Hematopoietic multipotent progenitor cell treated with erythropoietin and hydrocortisone succinate and interleukin-3 and kit ligand, for 17 days (in vitro differentiated cells): ENCODE measurements around the gene TANC1.

ENCODE experiments used
- DNase-seq: peaks from one replicate; pipeline ENCODE4 v3.0.0-alpha.2; 2015; ENCODE audit warnings: low spot score

The TANC1 gene

GRCh38 chr2:159196393-159196925 is 228.0 kb downstream of the TANC1 start:
- DNase-seq = no peak

- no peak for DNase-seq
Measured at GRCh38 chr2:159199236-159199635, 230.8 kb downstream of the TANC1 start.

GRCh38 chr2:159199761-159200465 is 231.5 kb downstream of the TANC1 start:
- DNase-seq = no peak

GRCh38 chr2:159200498-159200897 is 232.1 kb downstream of the TANC1 start:
- no peak for DNase-seq

GRCh38 chr2:159201360-159202063 is 233.1 kb downstream of the TANC1 start:
- no peak for DNase-seq

- no peak for DNase-seq
Measured at GRCh38 chr2:159202568-159203071, 234.2 kb downstream of the TANC1 start.

- no peak for DNase-seq
Measured at GRCh38 chr2:159204381-159205144, 236.1 kb downstream of the TANC1 start.

- no peak for DNase-seq
Measured at GRCh38 chr2:159206736-159207380, 238.4 kb downstream of the TANC1 start.

- no peak for DNase-seq
Measured at GRCh38 chr2:159208438-159208837, 240.0 kb downstream of the TANC1 start.

GRCh38 chr2:159209341-159210306 is 241.2 kb downstream of the TANC1 start:
- DNase-seq = no peak

- DNase-seq = no peak
Measured at GRCh38 chr2:159211447-159212396, 243.3 kb downstream of the TANC1 start.

GRCh38 chr2:159213296-159213695 is 244.9 kb downstream of the TANC1 start:
- DNase-seq = no peak

GRCh38 chr2:159214325-159214865 is 246.0 kb downstream of the TANC1 start:
- DNase-seq = no peak

- no peak for DNase-seq
Measured at GRCh38 chr2:159215116-159215515, 246.7 kb downstream of the TANC1 start.

GRCh38 chr2:159217676-159218075 is 249.2 kb downstream of the TANC1 start:
- no peak for DNase-seq

- no peak for DNase-seq
Measured at GRCh38 chr2:159218389-159218788, 249.9 kb downstream of the TANC1 start.

- no peak for DNase-seq
Measured at GRCh38 chr2:159219394-159219998, 251.1 kb downstream of the TANC1 start.

GRCh38 chr2:159224061-159224813 is 255.8 kb downstream of the TANC1 start:
- no peak for DNase-seq
